Liver (tissue), 9 donors: ENCODE data around the gene ITPK1. TPM values are rescaled to one million over a fixed set of nuclear protein-coding genes. Genes with fewer than 3 reads are reported as not detected.

Source experiments
- DNase-seq: peaks from one replicate; pipeline ENCODE4 v3.0.0-alpha.2; 2017; ENCODE audit warnings: low spot score
- H3K27ac ChIP-seq, 2 donors: one replicate each; pipeline ENCODE4 v1.7.0; 2013; ENCODE audit warnings: inconsistent platforms in 2 of 2, low read length in 2 of 2, control low read depth in 1 of 2, low read depth in 1 of 2, mild to moderate bottlenecking in 1 of 2
- H3K27me3 ChIP-seq, 4 donors: one replicate each; pipeline versions ENCODE4 v1.6.1 to v1.7.0; 2013; ENCODE audit warnings: low read length in 3 of 4, inconsistent platforms in 1 of 4, mild to moderate bottlenecking in 1 of 4, moderate library complexity in 1 of 4; ENCODE audit not compliant: control insufficient read depth in 4 of 4, insufficient read depth in 4 of 4
- H3K36me3 ChIP-seq, 4 donors: one replicate each; pipeline versions ENCODE4 v1.6.1 to v1.7.0; 2013; ENCODE audit warnings: low read length in 3 of 4, mild to moderate bottlenecking in 3 of 4, low read depth in 1 of 4, moderate library complexity in 1 of 4; ENCODE audit not compliant: control insufficient read depth in 4 of 4, insufficient read depth in 3 of 4
- H3K4me1 ChIP-seq, 4 donors: one replicate each; pipeline versions ENCODE4 v1.6.1 to v1.7.0; 2013; ENCODE audit warnings: low read length in 3 of 4, mild to moderate bottlenecking in 3 of 4, moderate library complexity in 1 of 4; ENCODE audit not compliant: control insufficient read depth in 4 of 4, insufficient read depth in 4 of 4
- H3K4me3 ChIP-seq, 3 donors: one replicate each; pipeline versions ENCODE4 v1.6.1 to v1.7.0; 2013; ENCODE audit warnings: low read length in 3 of 3, control low read depth in 1 of 3, low read depth in 1 of 3, mild to moderate bottlenecking in 1 of 3
- H3K9ac ChIP-seq, 2 donors: one replicate each; pipeline ENCODE4 v1.7.0; 2013; ENCODE audit warnings: low read length in 2 of 2, mild to moderate bottlenecking in 2 of 2, moderate library complexity in 2 of 2, control low read depth in 1 of 2, low read depth in 1 of 2
- H3K9me3 ChIP-seq, 4 donors: one replicate each; pipeline versions ENCODE4 v1.6.1 to v1.7.0; 2013; ENCODE audit warnings: low read length in 3 of 4; ENCODE audit not compliant: control insufficient read depth in 4 of 4
- ATF3 ChIP-seq: IDR thresholded peaks from 2 replicates; pipeline ENCODE4 v1.6.1; 2016; ENCODE audit warnings: antibody characterized with exemption
- FOXA2 ChIP-seq: IDR thresholded peaks from 2 replicates; pipeline ENCODE4 v1.6.1; 2016; ENCODE audit warnings: antibody characterized with exemption
- HNF4A ChIP-seq, 2 donors: conservative IDR thresholded peaks; 2 replicates each; pipeline ENCODE4 v1.6.1; 2016; ENCODE audit warnings: antibody characterized with exemption in 2 of 2, mild to moderate bottlenecking in 2 of 2
- JUND ChIP-seq, 2 donors: IDR thresholded peaks; 2 replicates each; pipeline ENCODE4 v1.6.1; 2016; ENCODE audit warnings: antibody characterized with exemption in 2 of 2
- MAX ChIP-seq: IDR thresholded peaks from 2 replicates; pipeline ENCODE4 v1.6.1; 2016; ENCODE audit warnings: antibody characterized with exemption
- NR2F2 ChIP-seq: IDR thresholded peaks from 2 replicates; pipeline ENCODE4 v1.6.1; 2016; ENCODE audit warnings: antibody characterized with exemption
- RAD21 ChIP-seq, 2 donors: IDR thresholded peaks; 2 replicates each; pipeline ENCODE4 v1.6.1; 2016; ENCODE audit warnings: antibody characterized with exemption in 2 of 2, mild to moderate bottlenecking in 2 of 2
- REST ChIP-seq: IDR thresholded peaks from 2 replicates; pipeline ENCODE4 v1.6.1; 2016; ENCODE audit warnings: antibody characterized with exemption, mild to moderate bottlenecking
- RXRA ChIP-seq, 2 donors: IDR thresholded peaks; 2 replicates each; pipeline ENCODE4 v1.6.1; 2017 to 2018; ENCODE audit warnings: antibody characterized with exemption in 2 of 2, mild to moderate bottlenecking in 1 of 2
- SP1 ChIP-seq: IDR thresholded peaks from 2 replicates; pipeline ENCODE4 v1.6.1; 2018; ENCODE audit warnings: antibody characterized with exemption, mild to moderate bottlenecking
- TAF1 ChIP-seq: conservative IDR thresholded peaks from 2 replicates; pipeline ENCODE4 v1.6.1; 2016; ENCODE audit warnings: antibody characterized with exemption, mild to moderate bottlenecking
- YY1 ChIP-seq: IDR thresholded peaks from 2 replicates; pipeline ENCODE4 v1.6.1; 2016; ENCODE audit warnings: antibody characterized with exemption, mild to moderate bottlenecking
- WGBS: extraction: QIAGEN DNeasy Blood & Tissue Kit; methylation state at CpG from one replicate; pipeline ENCODE4 v1.1.7; 2013; 5-methylcytosine and 5-hydroxymethylcytosine counted together
- polyA plus RNA-seq, 2 donors: library from polyadenylated mRNA; stranded (reverse) in 1 of 2; unstranded in 1 of 2; fragments of 200-250 nt in 1 of 2; fragments of >200 nt in 1 of 2; fragmentation: Nextera tagmentation in 1 of 2; extraction: Ambion mirVana in 1 of 2; gene quantifications; one replicate each; pipeline versions ENCODE4 v1.2.1 to v1.2.3, GENCODE V29; 2013 to 2015
- total RNA-seq, 2 donors: library from RNA; depleted of rRNA; stranded (reverse); fragments of >200 nt; gene quantifications; one replicate each; pipeline ENCODE4 v1.2.3, GENCODE V29; 2014
- TF ChIP-seq, protein P1 (sequence below): IDR thresholded peaks from 2 replicates; pipeline ENCODE4 v1.6.1; 2016; ENCODE audit warnings: antibody characterized with exemption
- donor health status: healthy.
- donor health status: healthy.
- donor health status: healthy.
- donor health status: healthy.
- donor health status: healthy.

Gene ITPK1
- total and polyA plus RNA-seq, 4 donors, result 9.0 to 41.2 (median 20.4) TPM

DNA sequence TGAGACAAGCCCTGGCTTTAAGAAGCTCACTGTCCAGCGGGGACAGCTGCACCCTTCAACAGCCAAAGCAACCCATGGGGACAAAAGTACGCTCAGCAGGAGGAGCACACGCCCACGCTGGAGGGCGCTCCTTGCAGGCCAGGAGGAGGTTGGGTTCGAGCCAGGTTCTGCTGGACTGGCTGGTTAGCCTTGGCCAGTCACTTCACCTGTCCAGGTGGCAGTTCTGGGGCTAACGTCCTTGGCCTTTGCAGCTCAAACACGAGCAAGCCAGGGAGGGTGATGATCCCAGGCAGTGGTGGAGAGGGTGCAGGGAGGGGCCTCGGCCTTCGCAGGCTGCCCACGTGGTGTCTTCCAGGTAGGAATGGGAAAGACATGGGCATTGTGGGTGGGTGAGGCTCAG, 179.6 kb downstream of the ITPK1 start:
- no peak for TF ChIP-seq NR2F2
- no peak for TF ChIP-seq RAD21 (IDR thresholded peaks at IDR 0.05)
- no peak for TF ChIP-seq ATF3
- TF ChIP-seq FOXA2, result no peak
- TF ChIP-seq TAF1, result no peak
- TF ChIP-seq HNF4A (conservative IDR thresholded peaks at IDR 0.05), result no peak
- no peak for TF ChIP-seq YY1
- Histone ChIP-seq H3K9me3 (no peaks in the 10 kb centered on the region), H3K36me3 (peaks cover 0 to 2% (median 0%) of the 10 kb centered on the region in 4 donors), H3K4me3 (no peak overlapping the region), H3K27ac (no peak overlapping the region), H3K27me3 (no peaks in the 10 kb centered on the region), H3K4me1 (peaks cover 3 to 16% (median 12%) of the 10 kb centered on the region in 4 donors), H3K9ac (no peak overlapping the region)
- WGBS, result 88% methylated on average over 11 of the region's 11 CpGs
- DNase-seq, result no peak

GRCh38 chr14:92935446-92935845, 180.3 kb downstream of the ITPK1 start:
- peaks cover 0 to 2% (median 0%) of the 10 kb centered on the region in 4 donors for H3K36me3 ChIP-seq

More at GRCh38 chr14:92935446-92935845, 180.3 kb downstream of the ITPK1 start:
- Histone ChIP-seq H3K9me3 (no peaks in the 10 kb centered on the region), H3K4me3 (no peak overlapping the region), H3K9ac (no peak overlapping the region), H3K27ac (no peak overlapping the region), H3K27me3 (no peaks in the 10 kb centered on the region), H3K4me1 (peaks cover 3 to 10% (median 9%) of the 10 kb centered on the region in 4 donors)
- WGBS, result 96% methylated on average over 11 of the region's 11 CpGs
- no peak for DNase-seq
- no peak for TF ChIP-seq YY1
- TF ChIP-seq RXRA (IDR thresholded peaks at IDR 0.05), result no peak
- no peak for TF ChIP-seq RAD21 (IDR thresholded peaks at IDR 0.05)
- no peak for TF ChIP-seq TAF1
- TF ChIP-seq JUND (IDR thresholded peaks at IDR 0.05), result no peak
- no peak for TF ChIP-seq REST
- no peak for TF ChIP-seq HNF4A (conservative IDR thresholded peaks at IDR 0.05)
- no peak for TF ChIP-seq SP1
- TF ChIP-seq, protein P1, sequence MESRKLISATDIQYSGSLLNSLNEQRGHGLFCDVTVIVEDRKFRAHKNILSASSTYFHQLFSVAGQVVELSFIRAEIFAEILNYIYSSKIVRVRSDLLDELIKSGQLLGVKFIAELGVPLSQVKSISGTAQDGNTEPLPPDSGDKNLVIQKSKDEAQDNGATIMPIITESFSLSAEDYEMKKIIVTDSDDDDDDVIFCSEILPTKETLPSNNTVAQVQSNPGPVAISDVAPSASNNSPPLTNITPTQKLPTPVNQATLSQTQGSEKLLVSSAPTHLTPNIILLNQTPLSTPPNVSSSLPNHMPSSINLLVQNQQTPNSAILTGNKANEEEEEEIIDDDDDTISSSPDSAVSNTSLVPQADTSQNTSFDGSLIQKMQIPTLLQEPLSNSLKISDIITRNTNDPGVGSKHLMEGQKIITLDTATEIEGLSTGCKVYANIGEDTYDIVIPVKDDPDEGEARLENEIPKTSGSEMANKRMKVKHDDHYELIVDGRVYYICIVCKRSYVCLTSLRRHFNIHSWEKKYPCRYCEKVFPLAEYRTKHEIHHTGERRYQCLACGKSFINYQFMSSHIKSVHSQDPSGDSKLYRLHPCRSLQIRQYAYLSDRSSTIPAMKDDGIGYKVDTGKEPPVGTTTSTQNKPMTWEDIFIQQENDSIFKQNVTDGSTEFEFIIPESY, result no peak
- no peak for TF ChIP-seq FOXA2
- no peak for TF ChIP-seq MAX
